GM21423 (cell line): ENCODE data around the gene IL5.
A peak's percentile ranks its signal among the peaks of the same experiment; 100 is the strongest.
"Not testable (repeated sequence)": the region's sequence is repeated elsewhere in the genome, so short reads cannot be mapped to it uniquely, and the experiment has no call there.

Source experiments
- ATAC-seq: cut with Tn5 transposase; IDR thresholded peaks from one replicate; pipeline ENCODE4 v1.9.1; 2021; ENCODE audit warnings: mild to moderate bottlenecking, moderate library complexity; ENCODE audit not compliant: unreplicated experiment

IL5 gene

GRCh38 chr5:132543472-132544201, at the start of gene IL5:
IL5 (minus strand) TSS chr5:132543522; CDS start chr5:132543478, 44 bp downstream.
- ATAC-seq, result no peak

DNA sequence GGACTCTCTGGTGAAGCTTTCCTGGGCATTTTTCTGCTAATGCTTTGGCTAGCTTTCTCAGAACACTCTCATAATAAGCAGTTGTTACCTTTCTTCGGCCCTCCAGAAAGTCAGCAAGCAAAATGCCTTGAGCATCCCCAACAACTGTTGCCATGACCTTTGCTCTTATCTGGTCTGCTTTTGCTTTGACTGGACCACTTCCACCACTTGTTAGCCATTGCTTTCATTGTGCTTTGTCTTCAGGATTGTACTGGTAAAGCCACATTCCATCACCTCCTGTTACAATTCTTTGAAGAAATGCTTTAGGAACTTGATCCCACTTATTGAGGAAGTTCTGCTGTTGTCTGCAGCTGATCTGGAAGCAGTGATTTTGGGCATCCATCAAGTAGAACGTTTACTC, 49.2 kb upstream of the IL5 start:
- ATAC-seq, result no peak

GRCh38 chr5:132591145-132591544, 47.8 kb upstream of the IL5 start:
- ATAC-seq, result no peak

DNA sequence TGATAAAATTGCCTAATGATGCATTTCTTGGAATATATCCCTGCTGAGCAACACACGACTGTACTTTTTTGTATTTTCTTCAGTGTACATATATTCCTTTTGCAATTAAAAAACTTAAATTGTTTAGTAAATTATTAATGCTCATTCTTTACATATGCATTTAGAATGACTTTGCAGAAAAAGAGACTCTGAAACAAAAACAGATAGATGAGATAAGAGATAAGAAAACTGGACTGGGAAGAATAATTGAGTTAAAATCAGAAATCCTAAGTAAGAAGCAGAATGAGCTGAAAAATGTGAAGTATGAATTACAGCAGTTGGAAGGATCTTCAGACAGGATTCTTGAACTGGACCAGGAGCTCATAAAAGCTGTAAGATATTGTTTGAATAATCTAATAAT, 46.1 kb upstream of the IL5 start:
- no peak for ATAC-seq

- no peak for ATAC-seq
These were observed 42.7 kb upstream of the IL5 start for GRCh38 chr5:132586063-132586462.

DNA sequence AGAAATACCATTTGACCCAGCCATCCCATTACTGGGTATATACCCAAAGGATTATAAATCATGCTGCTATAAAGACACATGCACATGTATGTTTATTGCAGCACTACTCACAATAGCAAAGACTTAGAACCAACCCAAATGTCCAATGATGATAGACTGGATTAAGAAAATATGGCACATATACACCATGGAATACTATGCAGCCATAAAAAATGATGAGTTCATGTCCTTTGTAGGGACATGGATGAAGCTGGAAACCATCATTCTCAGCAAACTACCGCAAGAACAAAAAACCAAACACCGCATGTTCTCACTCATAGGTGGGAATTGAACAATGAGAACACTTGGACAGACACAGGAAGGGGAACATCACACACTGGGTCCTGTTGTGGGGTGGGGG, 41.2 kb upstream of the IL5 start:
- not testable (repeated sequence) for ATAC-seq

GRCh38 chr5:132576123-132576522, 32.8 kb upstream of the IL5 start:
- no peak for ATAC-seq

DNA sequence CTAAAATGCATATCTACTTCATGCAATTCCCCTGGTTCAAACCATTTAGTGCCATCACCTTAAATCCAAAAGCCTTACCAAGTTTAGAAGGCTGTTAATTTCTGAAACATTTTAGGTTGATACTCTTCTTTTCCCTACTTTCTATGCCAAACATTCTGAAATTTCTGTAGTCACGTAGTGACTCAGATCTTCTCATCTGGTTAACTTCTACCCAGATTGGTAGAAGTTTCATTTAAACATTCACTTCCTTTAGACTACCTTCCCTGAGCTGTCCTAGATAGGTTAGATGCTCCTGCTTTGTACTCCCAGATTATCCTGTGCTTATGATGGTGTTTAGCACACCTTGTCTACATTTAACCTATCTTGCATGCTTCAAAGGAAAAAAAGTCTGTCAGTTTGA, 23.3 kb upstream of the IL5 start:
- no peak for ATAC-seq

DNA sequence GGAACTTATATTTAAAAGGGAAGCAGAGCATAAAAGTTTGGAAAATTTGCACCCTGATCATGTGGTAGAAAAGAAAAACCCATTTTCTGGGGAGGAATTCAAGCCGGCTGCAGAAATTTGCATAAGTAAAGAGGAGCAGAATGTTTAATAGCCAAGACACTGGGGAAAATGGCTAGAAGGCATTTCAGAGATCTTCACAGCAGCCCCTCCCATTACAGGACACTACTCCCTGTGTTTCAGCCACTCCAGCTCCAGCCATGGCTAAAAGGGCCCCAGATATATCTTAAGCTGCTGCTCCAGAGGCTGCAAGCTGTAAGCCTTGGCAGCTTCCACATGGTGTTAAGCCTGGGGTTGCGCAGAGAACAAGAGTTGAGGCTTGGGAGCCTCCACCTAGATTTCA, 21.2 kb upstream of the IL5 start:
- not testable (repeated sequence) for ATAC-seq

- no peak for ATAC-seq
These were observed 18.3 kb upstream of the IL5 start for GRCh38 chr5:132561601-132562000.

GRCh38 chr5:132559383-132560060, 16.2 kb upstream of the IL5 start:
- no peak for ATAC-seq

DNA sequence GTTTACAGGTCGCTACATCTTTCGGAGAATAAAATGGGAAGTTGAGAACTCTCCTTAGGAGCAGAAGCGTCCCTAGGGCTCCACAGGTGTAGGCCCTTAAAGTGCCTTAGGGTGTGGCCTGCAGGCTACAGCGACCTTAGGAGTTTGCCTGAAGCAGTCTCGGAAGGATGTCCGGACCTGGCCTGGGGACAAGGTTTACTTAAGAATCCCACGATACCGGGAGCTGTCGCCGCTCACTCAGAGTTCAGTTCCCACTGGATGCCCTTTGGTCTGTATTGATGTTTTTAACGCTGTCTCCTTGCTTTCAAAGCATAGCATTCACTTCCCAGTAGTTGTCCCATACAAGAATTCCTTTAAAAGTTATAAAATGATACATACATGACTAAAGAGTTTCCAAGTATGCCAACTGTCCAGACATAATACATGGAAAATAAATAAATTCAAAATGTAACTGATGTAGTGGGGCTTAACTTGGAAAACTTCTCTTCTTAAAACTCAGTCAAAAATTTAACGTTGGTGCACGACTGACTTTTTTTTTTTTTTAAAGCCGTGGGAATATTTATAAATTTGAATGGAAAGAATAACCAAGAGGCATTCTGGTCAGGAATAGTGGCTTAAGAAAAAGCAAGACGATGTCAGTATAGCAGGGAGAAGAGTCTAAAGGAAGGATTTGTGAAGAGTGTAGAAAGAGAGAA, 14.3 kb upstream of the IL5 start:
- peak; percentile 36 for ATAC-seq

- ATAC-seq, result peak; percentile 96
These were observed 13.6 kb upstream of the IL5 start, which contains the start of gene RAD50 for GRCh38 chr5:132556763-132557477. RAD50 (plus strand) TSS chr5:132556977; CDS start chr5:132557325, 348 bp downstream.

GRCh38 chr5:132556153-132556762, 12.9 kb upstream of the IL5 start:
- ATAC-seq, result no peak

DNA sequence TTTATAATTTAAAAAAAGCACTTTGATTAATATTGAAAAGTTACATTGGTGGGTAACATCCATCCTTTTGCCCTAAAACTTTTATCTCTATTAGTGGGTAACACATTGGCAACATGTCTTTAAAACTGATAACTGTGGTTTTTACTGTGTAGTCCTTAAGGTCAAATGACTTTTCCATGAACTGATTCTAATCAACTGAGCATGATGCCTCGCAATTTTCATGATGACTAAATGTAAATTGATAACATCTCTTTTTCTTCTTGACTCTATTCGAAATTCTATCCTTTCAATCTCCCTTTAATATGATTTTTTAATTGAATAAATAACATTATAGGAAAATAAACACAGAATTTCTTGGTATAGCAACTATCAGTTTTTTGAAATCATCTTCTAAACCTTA, 6.3 kb upstream of the IL5 start:
- ATAC-seq, result no peak

GRCh38 chr5:132548834-132549233, 5.5 kb upstream of the IL5 start:
- ATAC-seq, result not testable (repeated sequence)

- ATAC-seq, result no peak
These were observed 3.9 kb upstream of the IL5 start for GRCh38 chr5:132547269-132547668.

- no peak for ATAC-seq
These were observed 2.8 kb upstream of the IL5 start for GRCh38 chr5:132546108-132546507.

GRCh38 chr5:132540764-132541163, 2.6 kb downstream of the IL5 start:
- ATAC-seq, result no peak

GRCh38 chr5:132540149-132540548, 3.2 kb downstream of the IL5 start:
- no peak for ATAC-seq

DNA sequence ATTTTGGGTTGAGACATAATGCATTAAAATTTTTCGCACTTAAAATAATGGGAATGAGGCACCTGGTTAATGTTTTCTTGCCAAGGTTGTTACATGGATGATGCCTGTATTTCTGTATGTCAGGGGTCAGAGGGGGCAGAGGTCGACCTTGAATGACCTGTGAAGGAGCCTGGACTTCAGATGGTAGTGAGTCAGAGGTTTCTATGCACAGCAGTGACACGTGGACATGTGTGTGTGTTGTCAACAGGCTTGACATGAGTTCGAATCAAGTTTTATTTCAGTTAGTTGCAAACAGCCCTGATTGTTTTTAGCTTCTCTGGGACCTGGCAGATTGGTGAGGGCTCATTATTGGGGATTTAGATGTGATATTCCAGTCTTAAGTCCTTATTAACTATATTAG, 3.6 kb downstream of the IL5 start:
- no peak for ATAC-seq
